Mesenchymal stem cell (in vitro differentiated cells and primary cell): ENCODE results near the gene S100G.

ENCODE experiments used
- DNase-seq: peaks from one replicate; pipeline ENCODE4 v3.0.0-alpha.2; 2013
- H2AFZ ChIP-seq: one replicate; pipeline ENCODE4 v1.6.1; 2013; ENCODE audit warnings: low read depth, mild to moderate bottlenecking, control low read depth, inconsistent platforms, low read length, moderate library complexity
- H2AK5ac ChIP-seq: 2 replicates; pipeline ENCODE4 v1.6.1; 2013; ENCODE audit warnings: low read length, moderate library complexity, mild to moderate bottlenecking, inconsistent platforms; ENCODE audit not compliant: severe bottlenecking
- H2BK120ac ChIP-seq: one replicate; pipeline ENCODE4 v1.6.1; 2013; ENCODE audit warnings: low read depth, mild to moderate bottlenecking, inconsistent platforms, low read length, moderate library complexity
- H2BK12ac ChIP-seq, 2 experiments: one replicate each; pipeline ENCODE4 v1.6.1; 2013; ENCODE audit warnings: inconsistent platforms in 2 of 2, low read length in 2 of 2, mild to moderate bottlenecking in 2 of 2, moderate library complexity in 2 of 2, control low read depth in 1 of 2
- H2BK15ac ChIP-seq: one replicate; pipeline ENCODE4 v1.6.1; 2013; ENCODE audit warnings: mild to moderate bottlenecking, low read depth, inconsistent platforms; ENCODE audit not compliant: poor library complexity, severe bottlenecking
- H2BK5ac ChIP-seq: 2 replicates; pipeline ENCODE4 v1.6.1; 2013; ENCODE audit warnings: low read depth, mild to moderate bottlenecking, low read length, control low read depth, inconsistent platforms; ENCODE audit not compliant: poor library complexity, severe bottlenecking
- H3K14ac ChIP-seq, 2 experiments: one replicate each; pipeline ENCODE4 v1.6.1; 2013; ENCODE audit warnings: inconsistent platforms in 2 of 2, low read length in 2 of 2, control low read depth in 1 of 2, mild to moderate bottlenecking in 1 of 2, moderate library complexity in 1 of 2
- H3K18ac ChIP-seq, 2 experiments: one replicate each; pipeline ENCODE4 v1.6.1; 2013; ENCODE audit warnings: inconsistent platforms in 2 of 2, low read length in 2 of 2, control low read depth in 1 of 2, low read depth in 1 of 2, mild to moderate bottlenecking in 1 of 2
- H3K23ac ChIP-seq, 2 experiments: one replicate each; pipeline ENCODE4 v1.6.1; 2013; ENCODE audit warnings: inconsistent platforms in 2 of 2, low read length in 2 of 2, mild to moderate bottlenecking in 2 of 2, moderate library complexity in 2 of 2, control low read depth in 1 of 2
- H3K27ac ChIP-seq: 2 replicates; pipeline ENCODE4 v1.5.1; 2013; ENCODE audit warnings: mild to moderate bottlenecking, moderate library complexity, low read length, control low read depth, inconsistent platforms; ENCODE audit not compliant: poor library complexity, severe bottlenecking
- H3K27me3 ChIP-seq, 2 experiments: 2 replicates each; pipeline versions ENCODE4 v1.6.1 to v1.7.0; 2013; ENCODE audit warnings: low read length in 2 of 2, mild to moderate bottlenecking in 2 of 2, moderate library complexity in 2 of 2, control low read depth in 1 of 2, inconsistent platforms in 1 of 2; ENCODE audit not compliant: control insufficient read depth in 1 of 2, insufficient read depth in 1 of 2
- H3K36me3 ChIP-seq, 2 experiments: 2 replicates each; pipeline versions ENCODE4 v1.6.1 to v1.7.0; 2013; ENCODE audit warnings: low read length in 2 of 2, control low read depth in 1 of 2, inconsistent platforms in 1 of 2, low read depth in 1 of 2, mild to moderate bottlenecking in 1 of 2; ENCODE audit not compliant: insufficient read depth in 2 of 2, control insufficient read depth in 1 of 2
- H3K4ac ChIP-seq, 2 experiments: one replicate each; pipeline ENCODE4 v1.6.1; 2013; ENCODE audit warnings: inconsistent platforms in 2 of 2, low read length in 2 of 2, mild to moderate bottlenecking in 2 of 2, moderate library complexity in 2 of 2, control low read depth in 1 of 2, low read depth in 1 of 2
- H3K4me1 ChIP-seq: 2 replicates; pipeline ENCODE4 v1.6.1; 2013; ENCODE audit warnings: low read depth, low read length, control low read depth; ENCODE audit not compliant: control insufficient read depth, insufficient read depth
- H3K4me2 ChIP-seq: 2 replicates; pipeline ENCODE4 v1.6.1; 2013; ENCODE audit warnings: low read length, mild to moderate bottlenecking, inconsistent platforms; ENCODE audit not compliant: poor library complexity, severe bottlenecking
- H3K4me3 ChIP-seq, 2 experiments: 2 replicates each; pipeline versions ENCODE4 v1.5.1 to v1.7.0; 2013; ENCODE audit warnings: low read length in 2 of 2, mild to moderate bottlenecking in 2 of 2, control low read depth in 1 of 2, low read depth in 1 of 2; ENCODE audit not compliant: insufficient read depth in 1 of 2
- H3K79me1 ChIP-seq: replicated peaks from 2 replicates; pipeline ENCODE4 v1.6.1; 2013; ENCODE audit warnings: mild to moderate bottlenecking, control low read depth, low read length, inconsistent platforms; ENCODE audit not compliant: poor library complexity, severe bottlenecking
- H3K9ac ChIP-seq: 2 replicates; pipeline ENCODE4 v1.7.0; 2013; ENCODE audit warnings: mild to moderate bottlenecking, low read length, moderate library complexity
- H3K9me3 ChIP-seq: 2 replicates; pipeline ENCODE4 v1.7.0; 2013; ENCODE audit warnings: mild to moderate bottlenecking, low read length; ENCODE audit not compliant: control insufficient read depth
- H4K8ac ChIP-seq: one replicate; pipeline ENCODE4 v1.6.1; 2013; ENCODE audit warnings: inconsistent platforms, mild to moderate bottlenecking, low read length, moderate library complexity
- H4K91ac ChIP-seq: one replicate; pipeline ENCODE4 v1.6.1; 2013; ENCODE audit warnings: mild to moderate bottlenecking, low read length, inconsistent platforms
- WGBS: methylation state at CpG from one replicate; pipeline ENCODE4 v1.1.7; 2013; ENCODE audit warnings: mixed read lengths; 5-methylcytosine and 5-hydroxymethylcytosine counted together

S100G gene

DNA sequence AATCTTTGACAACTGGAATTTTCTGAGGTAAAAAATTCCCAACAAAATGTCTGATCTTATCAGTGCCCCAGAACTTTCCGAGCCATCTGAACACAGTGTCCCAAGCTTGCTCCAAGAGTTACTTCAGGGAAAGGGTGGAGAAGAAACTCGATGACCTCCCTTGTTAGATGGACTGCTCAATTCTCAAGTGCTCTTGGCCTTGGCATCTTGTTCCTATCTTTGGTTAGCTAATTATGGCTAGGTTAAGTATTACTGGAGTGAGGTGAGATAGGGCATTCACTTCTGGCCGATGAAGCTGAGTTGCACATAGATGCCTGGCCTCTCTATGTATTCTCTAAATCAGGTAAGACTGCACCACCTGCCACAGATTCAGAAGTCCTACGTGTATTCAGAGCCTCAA is 9.1 kb upstream of the S100G start:
- Histone ChIP-seq H2BK12ac (peak overlapping the region in 1 of 2 experiments; percentile 39), H3K14ac (no peak overlapping the region), H3K27ac (no peak overlapping the region), H4K8ac (no peak overlapping the region), H3K4me3 (no peak overlapping the region), H3K18ac (no peak overlapping the region), H3K9ac (no peak overlapping the region), H3K23ac (no peak overlapping the region), H4K91ac (no peak overlapping the region), H2BK15ac (no peak overlapping the region), H3K4me2 (no peak overlapping the region), H3K79me1 (no peaks in the 10 kb centered on the region), H2AK5ac (no peak overlapping the region), H3K4ac (no peak overlapping the region), H3K27me3 (peaks cover 0 to 19% of the 10 kb centered on the region in 2 experiments), H3K36me3 (peaks cover 0 to 8% of the 10 kb centered on the region in 2 experiments), H3K9me3 (peaks cover 3% of the 10 kb centered on the region), H2BK120ac (no peak overlapping the region), H2AFZ (no peak overlapping the region), H3K4me1 (no peaks in the 10 kb centered on the region), H2BK5ac (no peak overlapping the region)
- 100% methylated on average over 4 of the region's 4 CpGs for WGBS
- DNase-seq: no peak

DNA sequence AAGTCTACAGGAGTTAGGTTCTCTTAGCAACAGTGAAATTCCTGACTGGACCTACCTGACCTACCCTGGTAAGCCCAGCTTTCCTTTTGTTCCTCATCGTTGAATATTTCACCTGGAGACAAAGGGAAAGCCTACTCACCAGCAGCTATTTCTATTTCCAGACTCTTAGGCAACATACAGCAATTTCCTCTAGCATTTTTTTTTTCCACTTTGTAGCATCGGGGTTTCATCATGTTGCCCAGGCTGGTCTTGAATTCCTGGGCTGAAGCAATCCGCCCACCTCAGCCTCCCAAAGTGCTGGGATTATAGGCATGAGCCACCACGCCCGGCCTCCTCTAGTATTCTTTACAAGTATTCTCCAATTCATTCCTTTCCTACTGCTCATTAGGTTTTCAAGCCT is 6.8 kb upstream of the S100G start:
- no peak overlapping the region for H3K27ac ChIP-seq
- H3K4ac ChIP-seq: no peak overlapping the region
- H2BK15ac ChIP-seq: no peak overlapping the region
- H4K8ac ChIP-seq: no peak overlapping the region
- H2BK12ac ChIP-seq: no peak overlapping the region
- peak; percentile 26 for DNase-seq
- peaks cover 3% of the 10 kb centered on the region for H3K9me3 ChIP-seq
- H3K9ac ChIP-seq: no peak overlapping the region
- H3K4me3 ChIP-seq: no peak overlapping the region
- peaks cover 0 to 4% of the 10 kb centered on the region in 2 experiments for H3K36me3 ChIP-seq
- WGBS: 77% methylated on average over 3 of the region's 5 CpGs
- H3K27me3 ChIP-seq: peaks cover 0 to 21% of the 10 kb centered on the region in 2 experiments
- no peak overlapping the region for H2BK120ac ChIP-seq
- H3K4me1 ChIP-seq: no peaks in the 10 kb centered on the region
- H2AFZ ChIP-seq: no peak overlapping the region
- no peak overlapping the region for H2BK5ac ChIP-seq
- H3K23ac ChIP-seq: no peak overlapping the region
- H4K91ac ChIP-seq: no peak overlapping the region
- no peak overlapping the region for H2AK5ac ChIP-seq
- no peaks in the 10 kb centered on the region for H3K79me1 ChIP-seq
- no peak overlapping the region for H3K18ac ChIP-seq
- no peak overlapping the region for H3K4me2 ChIP-seq
- H3K14ac ChIP-seq: no peak overlapping the region

DNA sequence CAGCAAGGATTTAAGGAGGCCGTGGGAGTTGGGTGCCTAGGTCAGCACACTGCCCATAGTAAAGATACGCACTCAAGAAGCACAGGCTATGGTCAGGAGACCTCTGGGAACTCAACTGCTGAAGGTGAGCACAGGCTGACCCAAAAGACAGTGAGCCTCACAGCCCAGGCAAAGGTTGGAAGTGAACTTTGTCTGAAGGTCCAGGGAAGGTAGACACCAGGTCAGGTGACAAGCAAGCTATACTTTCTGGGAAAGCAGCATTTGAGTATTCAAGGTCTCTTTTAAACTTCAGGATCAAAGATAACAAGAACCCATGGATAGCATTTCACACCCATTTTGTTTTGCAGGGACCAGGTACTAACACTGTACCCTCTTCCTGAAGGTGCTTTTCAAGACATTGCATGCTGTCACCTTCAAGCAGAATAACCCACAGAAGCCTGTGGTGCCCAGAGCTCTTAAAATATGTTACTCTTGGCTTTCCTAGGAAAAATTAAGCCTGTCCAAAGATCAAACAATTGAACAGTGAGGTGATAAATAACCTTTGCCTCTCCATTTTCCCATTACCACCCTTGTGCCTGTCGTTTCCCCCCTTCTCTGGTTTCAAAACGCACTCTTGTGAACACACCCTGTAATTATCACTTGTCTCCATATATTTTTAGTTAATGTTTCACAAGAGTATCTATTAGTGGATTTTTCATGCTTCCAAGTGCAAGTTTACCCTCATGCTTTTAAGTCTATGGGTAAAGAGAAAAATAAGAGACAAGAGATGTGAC is 3.4 kb upstream of the S100G start:
- no peaks in the 10 kb centered on the region for H3K79me1 ChIP-seq
- peaks cover 3% of the 10 kb centered on the region for H3K9me3 ChIP-seq
- H3K4me3 ChIP-seq: no peak overlapping the region
- H2BK5ac ChIP-seq: no peak overlapping the region
- DNase-seq: no peak
- no peak overlapping the region for H3K4ac ChIP-seq
- H3K27me3 ChIP-seq: peaks cover 0 to 17% of the 10 kb centered on the region in 2 experiments
- no peak overlapping the region for H2BK120ac ChIP-seq
- no peaks in the 10 kb centered on the region for H3K36me3 ChIP-seq
- no peak overlapping the region for H2AFZ ChIP-seq
- no peak overlapping the region for H3K18ac ChIP-seq
- 100% methylated on average over 3 of the region's 4 CpGs for WGBS
- H2AK5ac ChIP-seq: no peak overlapping the region
- H3K23ac ChIP-seq: no peak overlapping the region
- H3K27ac ChIP-seq: no peak overlapping the region
- H3K9ac ChIP-seq: no peak overlapping the region
- H4K8ac ChIP-seq: no peak overlapping the region
- H2BK15ac ChIP-seq: no peak overlapping the region
- no peaks in the 10 kb centered on the region for H3K4me1 ChIP-seq
- no peak overlapping the region for H3K14ac ChIP-seq
- H4K91ac ChIP-seq: no peak overlapping the region
- no peak overlapping the region for H2BK12ac ChIP-seq
- no peak overlapping the region for H3K4me2 ChIP-seq

DNA sequence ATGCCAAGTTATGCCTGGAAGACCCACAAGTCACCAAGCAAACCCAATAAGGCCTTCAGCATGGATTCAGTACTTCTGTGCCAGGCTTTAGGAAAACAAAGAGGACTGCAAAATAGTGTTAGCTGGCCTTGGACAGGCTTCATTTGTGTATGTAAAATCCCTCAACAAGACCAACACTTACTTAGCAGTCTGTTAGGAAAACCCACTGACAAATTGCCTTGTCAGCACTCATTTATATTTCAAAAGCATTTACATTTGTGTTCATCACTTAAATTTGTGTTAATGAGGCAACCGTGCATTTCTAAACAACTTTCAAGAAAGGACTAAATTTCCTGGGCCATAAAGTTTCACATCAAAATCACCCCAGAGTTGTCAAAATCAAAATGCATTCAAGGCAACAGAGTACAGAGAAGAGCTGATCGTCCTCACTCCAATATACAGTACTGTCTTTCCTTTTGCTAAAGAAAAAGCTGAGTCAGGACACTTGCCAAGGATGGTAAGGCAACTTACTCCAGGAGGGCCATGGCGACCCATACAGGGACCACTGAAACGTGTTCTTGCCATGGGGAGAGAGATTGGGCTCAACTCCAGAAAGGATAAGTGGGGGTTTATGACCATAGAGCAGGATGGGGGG is 1.6 kb downstream of the S100G start:
- Histone ChIP-seq H3K4me3 (no peak overlapping the region), H2BK120ac (no peak overlapping the region), H3K9ac (no peak overlapping the region), H3K36me3 (no peaks in the 10 kb centered on the region), H2BK15ac (no peak overlapping the region), H2AK5ac (no peak overlapping the region), H4K8ac (no peak overlapping the region), H3K27ac (no peak overlapping the region), H3K14ac (no peak overlapping the region), H2BK5ac (no peak overlapping the region), H3K23ac (no peak overlapping the region), H3K79me1 (no peaks in the 10 kb centered on the region), H4K91ac (no peak overlapping the region), H3K18ac (no peak overlapping the region), H2BK12ac (no peak overlapping the region), H2AFZ (no peak overlapping the region), H3K4me2 (no peak overlapping the region), H3K27me3 (peaks cover 0 to 21% of the 10 kb centered on the region in 2 experiments), H3K9me3 (no peaks in the 10 kb centered on the region), H3K4ac (no peak overlapping the region), H3K4me1 (peaks cover 3% of the 10 kb centered on the region)
- no peak for DNase-seq
- 97% methylated on average over 3 of the region's 4 CpGs for WGBS
